ENCODE data around the gene WDR46. TPM values are rescaled to one million over a fixed set of nuclear protein-coding genes. Genes with fewer than 3 reads are reported as not detected.

Gene WDR46
- total and polyA plus RNA-seq, 8 donors: 42.9 to 72.9 (median 54.5) TPM

GRCh38 chr6:33294086-33294823 is 5.2 kb upstream of the WDR46 start:
- Histone ChIP-seq H3K4me3 (no peak overlapping the region), H3K36me3 (peaks cover 29 to 64% (median 59%) of the 10 kb centered on the region in 4 donors), H3K27ac (no peak overlapping the region), H3K4me1 (peaks cover 23 to 55% (median 45%) of the 10 kb centered on the region in 4 donors), H3K9me3 (no peaks in the 10 kb centered on the region), H3K27me3 (no peaks in the 10 kb centered on the region)
- intact Hi-C loops (cut with DNase I; ENCODE audit: low total_unique reads): no loop called here
- TF ChIP-seq POLR2A (IDR thresholded peaks at IDR 0.05) (no peak), EP300 (IDR thresholded peaks at IDR 0.05) (no peak), POLR2AphosphoS5 (IDR thresholded peaks at IDR 0.05) (no peak)
- TF ChIP-seq, protein P1, sequence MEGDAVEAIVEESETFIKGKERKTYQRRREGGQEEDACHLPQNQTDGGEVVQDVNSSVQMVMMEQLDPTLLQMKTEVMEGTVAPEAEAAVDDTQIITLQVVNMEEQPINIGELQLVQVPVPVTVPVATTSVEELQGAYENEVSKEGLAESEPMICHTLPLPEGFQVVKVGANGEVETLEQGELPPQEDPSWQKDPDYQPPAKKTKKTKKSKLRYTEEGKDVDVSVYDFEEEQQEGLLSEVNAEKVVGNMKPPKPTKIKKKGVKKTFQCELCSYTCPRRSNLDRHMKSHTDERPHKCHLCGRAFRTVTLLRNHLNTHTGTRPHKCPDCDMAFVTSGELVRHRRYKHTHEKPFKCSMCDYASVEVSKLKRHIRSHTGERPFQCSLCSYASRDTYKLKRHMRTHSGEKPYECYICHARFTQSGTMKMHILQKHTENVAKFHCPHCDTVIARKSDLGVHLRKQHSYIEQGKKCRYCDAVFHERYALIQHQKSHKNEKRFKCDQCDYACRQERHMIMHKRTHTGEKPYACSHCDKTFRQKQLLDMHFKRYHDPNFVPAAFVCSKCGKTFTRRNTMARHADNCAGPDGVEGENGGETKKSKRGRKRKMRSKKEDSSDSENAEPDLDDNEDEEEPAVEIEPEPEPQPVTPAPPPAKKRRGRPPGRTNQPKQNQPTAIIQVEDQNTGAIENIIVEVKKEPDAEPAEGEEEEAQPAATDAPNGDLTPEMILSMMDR (IDR thresholded peaks at IDR 0.05): no peak
- WGBS, 5 donors: 50 to 57% (median 52%) methylated on average over 10 of the region's 10 CpGs
- DNase-seq: no peak

DNA sequence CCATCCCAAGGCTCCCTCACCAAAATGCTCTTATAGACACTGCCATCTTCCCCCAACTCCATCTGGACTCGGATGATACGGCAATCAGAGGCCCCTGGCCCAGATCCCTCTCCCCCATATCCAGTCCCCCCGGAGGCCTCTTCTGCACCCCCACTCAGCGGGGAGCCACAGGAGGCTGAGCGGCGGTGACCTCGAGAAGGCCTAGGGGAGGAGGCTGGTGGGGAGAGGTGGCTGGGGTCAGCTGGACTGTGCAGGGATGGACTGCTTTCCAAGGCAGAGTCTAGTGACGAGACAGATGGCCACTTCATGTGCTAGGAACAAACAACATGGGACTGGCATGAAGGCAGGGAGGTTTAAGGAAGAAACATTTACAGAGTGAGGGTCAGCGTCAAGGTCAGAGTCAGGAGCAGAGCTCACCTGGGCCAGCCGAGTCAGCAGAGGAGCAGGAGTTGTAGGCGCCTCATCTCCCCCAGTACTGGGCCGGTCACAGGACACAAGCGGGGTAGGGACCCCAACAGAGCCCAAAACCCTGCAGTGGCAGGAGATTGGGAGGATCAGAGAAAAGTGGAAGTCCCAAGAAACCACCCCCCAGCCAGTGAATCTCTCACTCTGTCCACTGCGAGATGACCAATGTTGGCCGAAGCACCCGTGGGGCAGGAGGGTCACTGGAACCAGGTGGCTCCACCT is 4.1 kb upstream of the WDR46 start:
- 80 to 91% (median 83%) methylated on average over 11 to 16 of the region's 16 CpGs for WGBS, 5 donors
- H3K36me3 ChIP-seq: peaks cover 29 to 64% (median 59%) of the 10 kb centered on the region in 4 donors
- TF ChIP-seq EP300 (IDR thresholded peaks at IDR 0.05) (no peak), POLR2AphosphoS5 (IDR thresholded peaks at IDR 0.05) (no peak), POLR2A (IDR thresholded peaks at IDR 0.05) (no peak)
- TF ChIP-seq, protein P1 (IDR thresholded peaks at IDR 0.05): no peak

GRCh38 chr6:33290459-33290858 is 1.4 kb upstream of the WDR46 start:
- Histone ChIP-seq H3K9me3 (no peaks in the 10 kb centered on the region), H3K27ac (peak overlapping the region in 2 of 5 donors; percentile 74 to 89), H3K4me3 (peak overlapping the region; percentile 71 to 94 (median 79)), H3K27me3 (no peaks in the 10 kb centered on the region), H3K36me3 (peaks cover 30 to 73% (median 70%) of the 10 kb centered on the region in 4 donors), H3K4me1 (peaks cover 20 to 45% (median 37%) of the 10 kb centered on the region in 4 donors)
- TF ChIP-seq POLR2AphosphoS5 (IDR thresholded peaks at IDR 0.05): no peak
- no peak for TF ChIP-seq EP300 (IDR thresholded peaks at IDR 0.05)
- TF ChIP-seq, protein P1 (IDR thresholded peaks at IDR 0.05): no peak
- TF ChIP-seq POLR2A (IDR thresholded peaks at IDR 0.05): no peak
- intact Hi-C loops (cut with DNase I; ENCODE audit: low total_unique reads): no loop called here
- no peak for DNase-seq
- 64 to 76% (median 66%) methylated on average over 7 of the region's 7 CpGs for WGBS, 5 donors

More for the DNA sequence above, 4.1 kb upstream of the WDR46 start:
- Histone ChIP-seq H3K27me3 (no peaks in the 10 kb centered on the region), H3K9me3 (no peaks in the 10 kb centered on the region), H3K4me3 (no peak overlapping the region), H3K4me1 (peaks cover 27 to 58% (median 47%) of the 10 kb centered on the region in 4 donors), H3K27ac (no peak overlapping the region)
- intact Hi-C loops (cut with DNase I; ENCODE audit: low total_unique reads): no loop called here
- DNase-seq: no peak

DNA sequence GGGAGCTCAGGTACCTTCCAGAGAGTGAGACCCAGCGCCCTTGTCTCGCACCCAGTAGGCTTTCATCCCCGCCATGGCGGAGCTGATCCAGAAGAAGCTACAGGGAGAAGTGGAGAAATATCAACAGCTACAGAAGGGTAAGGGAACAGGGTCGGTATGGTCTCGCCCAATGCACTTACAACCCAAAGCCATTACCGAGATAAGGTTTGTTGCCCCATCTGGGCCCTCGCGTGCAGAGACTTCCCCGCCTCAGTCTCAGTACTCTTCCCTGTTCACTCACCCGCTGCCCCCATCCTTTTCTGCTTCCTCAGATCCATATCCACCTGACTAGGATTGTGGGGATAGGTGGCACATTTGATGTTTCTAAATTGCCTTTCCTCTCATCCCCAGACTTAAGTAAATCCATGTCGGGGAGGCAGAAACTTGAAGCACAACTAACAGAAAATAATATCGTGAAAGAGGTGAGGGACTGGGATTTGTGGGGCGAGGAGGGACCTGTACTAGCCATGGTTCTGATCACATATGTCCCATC is 811 bp upstream of the WDR46 start:
- H3K4me3 ChIP-seq: peak overlapping the region; percentile 71 to 94 (median 79)
- 2 to 4% (median 3%) methylated on average over 12 to 14 of the region's 14 CpGs for WGBS, 5 donors
- H3K27ac ChIP-seq: peak overlapping the region; percentile 69 to 89 (median 82)
- peaks cover 20 to 39% (median 34%) of the 10 kb centered on the region in 4 donors for H3K4me1 ChIP-seq
- intact Hi-C loops (cut with DNase I; ENCODE audit: low total_unique reads): no loop called here
- peaks cover 24 to 73% (median 70%) of the 10 kb centered on the region in 4 donors for H3K36me3 ChIP-seq
- TF ChIP-seq, protein P1 (IDR thresholded peaks at IDR 0.05): no peak
- TF ChIP-seq POLR2AphosphoS5 (IDR thresholded peaks at IDR 0.05) (no peak), EP300 (IDR thresholded peaks at IDR 0.05) (no peak), POLR2A (IDR thresholded peaks at IDR 0.05) (no peak)
- no peak for DNase-seq
- H3K9me3 ChIP-seq: no peaks in the 10 kb centered on the region
- no peaks in the 10 kb centered on the region for H3K27me3 ChIP-seq

All from stomach (tissue), 9 donors.